ENCODE data around the gene SCYL1.

DNA sequence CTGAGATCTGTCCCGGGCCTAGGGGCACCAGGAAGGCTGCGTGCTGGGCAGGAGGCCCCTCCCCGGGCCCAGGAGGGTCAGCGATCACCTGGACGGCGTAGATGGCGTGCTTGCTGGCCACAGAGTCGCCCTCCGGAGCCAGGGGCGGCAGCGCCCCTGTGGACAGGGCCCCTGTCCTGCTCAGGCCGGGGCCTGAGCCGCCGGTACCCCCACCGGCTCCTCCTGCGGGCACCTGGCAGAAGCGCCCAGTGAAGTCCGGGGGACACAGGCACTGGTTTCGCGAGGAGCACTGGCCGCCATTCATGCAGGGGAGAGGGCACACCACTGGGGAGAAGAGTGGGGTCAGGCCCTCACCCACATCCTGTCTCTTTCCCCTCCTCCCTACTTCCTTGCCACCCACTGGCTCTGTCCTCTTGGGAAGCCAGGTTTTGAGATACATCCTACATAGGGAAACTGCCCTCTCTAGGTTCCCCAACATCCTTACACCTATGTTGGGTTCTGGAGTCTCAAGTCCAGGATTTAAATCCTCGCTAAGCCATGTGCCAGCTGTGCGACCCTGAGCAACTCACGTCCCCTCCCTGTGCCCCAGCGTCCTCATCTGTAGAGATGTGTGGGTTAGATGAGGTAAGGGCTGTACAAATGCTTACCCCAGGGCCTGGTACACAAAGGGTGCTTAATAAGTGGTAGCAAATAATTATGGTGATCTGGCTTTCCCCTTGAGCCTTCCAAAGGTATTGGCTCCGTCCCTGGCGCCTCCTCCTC, 29.4 kb downstream of the SCYL1 start:
- TF ChIP-seq, protein P1, sequence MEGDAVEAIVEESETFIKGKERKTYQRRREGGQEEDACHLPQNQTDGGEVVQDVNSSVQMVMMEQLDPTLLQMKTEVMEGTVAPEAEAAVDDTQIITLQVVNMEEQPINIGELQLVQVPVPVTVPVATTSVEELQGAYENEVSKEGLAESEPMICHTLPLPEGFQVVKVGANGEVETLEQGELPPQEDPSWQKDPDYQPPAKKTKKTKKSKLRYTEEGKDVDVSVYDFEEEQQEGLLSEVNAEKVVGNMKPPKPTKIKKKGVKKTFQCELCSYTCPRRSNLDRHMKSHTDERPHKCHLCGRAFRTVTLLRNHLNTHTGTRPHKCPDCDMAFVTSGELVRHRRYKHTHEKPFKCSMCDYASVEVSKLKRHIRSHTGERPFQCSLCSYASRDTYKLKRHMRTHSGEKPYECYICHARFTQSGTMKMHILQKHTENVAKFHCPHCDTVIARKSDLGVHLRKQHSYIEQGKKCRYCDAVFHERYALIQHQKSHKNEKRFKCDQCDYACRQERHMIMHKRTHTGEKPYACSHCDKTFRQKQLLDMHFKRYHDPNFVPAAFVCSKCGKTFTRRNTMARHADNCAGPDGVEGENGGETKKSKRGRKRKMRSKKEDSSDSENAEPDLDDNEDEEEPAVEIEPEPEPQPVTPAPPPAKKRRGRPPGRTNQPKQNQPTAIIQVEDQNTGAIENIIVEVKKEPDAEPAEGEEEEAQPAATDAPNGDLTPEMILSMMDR (conservative IDR thresholded peaks at IDR 0.05; ENCODE audit: low read depth, low read length): no peak
- TF ChIP-seq POLR2A (IDR thresholded peaks at IDR 0.05; ENCODE audit: low read depth, low read length): no peak
- TF ChIP-seq MAFK (IDR thresholded peaks at IDR 0.05; ENCODE audit: low read depth, low read length): no peak
- TF ChIP-seq MXI1 (IDR thresholded peaks at IDR 0.05; ENCODE audit: borderline replicate concordance, low read depth, low read length): no peak
- TF ChIP-seq CHD1 (IDR thresholded peaks at IDR 0.05; ENCODE audit: low read depth, low read length): no peak
- no peak for TF ChIP-seq SMC3 (IDR thresholded peaks at IDR 0.05; ENCODE audit: low read depth, low read length)
- no peak for TF ChIP-seq RCOR1 (IDR thresholded peaks at IDR 0.05; ENCODE audit: insufficient replicate concordance, low read length)
- TF ChIP-seq FOS (IDR thresholded peaks at IDR 0.05; ENCODE audit: low read depth, low read length): no peak
- TF ChIP-seq, protein P2, sequence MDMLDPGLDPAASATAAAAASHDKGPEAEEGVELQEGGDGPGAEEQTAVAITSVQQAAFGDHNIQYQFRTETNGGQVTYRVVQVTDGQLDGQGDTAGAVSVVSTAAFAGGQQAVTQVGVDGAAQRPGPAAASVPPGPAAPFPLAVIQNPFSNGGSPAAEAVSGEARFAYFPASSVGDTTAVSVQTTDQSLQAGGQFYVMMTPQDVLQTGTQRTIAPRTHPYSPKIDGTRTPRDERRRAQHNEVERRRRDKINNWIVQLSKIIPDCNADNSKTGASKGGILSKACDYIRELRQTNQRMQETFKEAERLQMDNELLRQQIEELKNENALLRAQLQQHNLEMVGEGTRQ (IDR thresholded peaks at IDR 0.05; ENCODE audit: low read depth, low read length): no peak
- TF ChIP-seq RAD21 (IDR thresholded peaks at IDR 0.05; ENCODE audit: low read length): no peak
- TF ChIP-seq NFE2L2 (IDR thresholded peaks at IDR 0.05; ENCODE audit: low read depth, low read length): no peak
- TF ChIP-seq, protein P3, sequence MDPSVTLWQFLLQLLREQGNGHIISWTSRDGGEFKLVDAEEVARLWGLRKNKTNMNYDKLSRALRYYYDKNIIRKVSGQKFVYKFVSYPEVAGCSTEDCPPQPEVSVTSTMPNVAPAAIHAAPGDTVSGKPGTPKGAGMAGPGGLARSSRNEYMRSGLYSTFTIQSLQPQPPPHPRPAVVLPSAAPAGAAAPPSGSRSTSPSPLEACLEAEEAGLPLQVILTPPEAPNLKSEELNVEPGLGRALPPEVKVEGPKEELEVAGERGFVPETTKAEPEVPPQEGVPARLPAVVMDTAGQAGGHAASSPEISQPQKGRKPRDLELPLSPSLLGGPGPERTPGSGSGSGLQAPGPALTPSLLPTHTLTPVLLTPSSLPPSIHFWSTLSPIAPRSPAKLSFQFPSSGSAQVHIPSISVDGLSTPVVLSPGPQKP (IDR thresholded peaks at IDR 0.05; ENCODE audit: borderline replicate concordance, low read depth, low read length): no peak
- no peak for TF ChIP-seq CEBPB (IDR thresholded peaks at IDR 0.05; ENCODE audit: low read depth, low read length)

All from IMR-90 (cell line).